Fibroblast of the aortic adventitia (primary cell): Measurements from ENCODE around the gene CNIH3. TPM values are rescaled to one million over a fixed set of nuclear protein-coding genes. Genes with fewer than 3 reads are reported as not detected.

Source experiments
- DNase-seq: peaks from one replicate; pipeline ENCODE4 v3.0.0-alpha.2; 2010; ENCODE audit warnings: low read depth
- H3K4me3 ChIP-seq: 2 replicates; pipeline ENCODE4 v1.5.1; 2011; ENCODE audit warnings: low read depth, mild to moderate bottlenecking, control low read depth, low read length, moderate library complexity
- CTCF ChIP-seq: IDR thresholded peaks from 2 replicates; pipeline ENCODE4 v1.5.1; 2011; ENCODE audit warnings: mild to moderate bottlenecking, low read length, control low read depth, inconsistent platforms; ENCODE audit not compliant: insufficient read depth
- total RNA-seq: library from RNA; depleted of rRNA; stranded (reverse); fragments of >200 nt; gene quantifications from 2 replicates; pipeline ENCODE4 v1.2.3, GENCODE V29; 2012; ENCODE audit warnings: low replicate concordance

Gene CNIH3
- total RNA-seq, 1 donor: 31.5 TPM

- no peak for DNase-seq
- TF ChIP-seq CTCF: no peak
Observed at GRCh38 chr1:224785622-224786021, 169.5 kb downstream of the CNIH3 start.

GRCh38 chr1:224786533-224787250 is 170.6 kb downstream of the CNIH3 start:
- TF ChIP-seq CTCF: no peak
- peak; percentile 30 for DNase-seq
- H3K4me3 ChIP-seq: no peak overlapping the region

More at GRCh38 chr1:224785622-224786021, 169.5 kb downstream of the CNIH3 start:
- H3K4me3 ChIP-seq: no peak overlapping the region

- no peak for TF ChIP-seq CTCF
- no peak overlapping the region for H3K4me3 ChIP-seq
Observed at GRCh38 chr1:224789311-224789710, 173.2 kb downstream of the CNIH3 start.

More at GRCh38 chr1:224789311-224789710, 173.2 kb downstream of the CNIH3 start:
- DNase-seq: no peak

Other genes with a start within 250 kb of the CNIH3 start
- gene WDR26, start 181.5 kb upstream of the CNIH3 start, total RNA-seq: 57.7 and 88.6 TPM in 2 replicates